IPS DF 6.9 (cell line): ENCODE results near the gene WDR3.

Experiments used
- DNase-seq: peaks from one replicate; pipeline ENCODE4 v3.0.0-alpha.2; 2013; ENCODE audit warnings: low read depth, low spot score
- H3K27ac ChIP-seq: one replicate; pipeline ENCODE4 v1.5.1; 2013; ENCODE audit warnings: low read length, control low read depth
- H3K27me3 ChIP-seq: 2 replicates; pipeline ENCODE4 v1.6.1; 2013; ENCODE audit warnings: mild to moderate bottlenecking, low read length; ENCODE audit not compliant: control insufficient read depth, insufficient read depth
- H3K36me3 ChIP-seq: 2 replicates; pipeline ENCODE4 v1.6.1; 2013; ENCODE audit warnings: low read length; ENCODE audit not compliant: control insufficient read depth, insufficient read depth
- H3K4me1 ChIP-seq: 2 replicates; pipeline ENCODE4 v1.6.1; 2013; ENCODE audit warnings: low read length; ENCODE audit not compliant: control insufficient read depth, insufficient read depth
- H3K4me3 ChIP-seq: 2 replicates; pipeline ENCODE4 v1.5.1; 2013; ENCODE audit warnings: mild to moderate bottlenecking, low read length
- H3K9me3 ChIP-seq: 2 replicates; pipeline ENCODE4 v1.6.1; 2013; ENCODE audit warnings: low read length, inconsistent platforms; ENCODE audit not compliant: control insufficient read depth, insufficient read depth
- WGBS: extraction: QIAGEN DNeasy Blood & Tissue Kit; methylation state at CpG from one replicate; pipeline ENCODE4 v1.1.7; 2013; ENCODE audit warnings: mixed read lengths, missing lambda C conversion rate; ENCODE audit not compliant: insufficient read length, insufficient coverage; 5-methylcytosine and 5-hydroxymethylcytosine counted together

WDR3 gene

GRCh38 chr1:117981455-117982192 lies 52.1 kb downstream of the WDR3 start:
- no peak overlapping the region for H3K27ac ChIP-seq
- DNase-seq = no peak
- H3K4me1 ChIP-seq = no peaks in the 10 kb centered on the region
- H3K27me3 ChIP-seq = no peaks in the 10 kb centered on the region
- no peak overlapping the region for H3K4me3 ChIP-seq
- no peaks in the 10 kb centered on the region for H3K9me3 ChIP-seq
- H3K36me3 ChIP-seq = no peaks in the 10 kb centered on the region
- WGBS = no CpG with 5 or more reads among the region's 5 CpGs

- Histone ChIP-seq H3K4me3 (no peak overlapping the region), H3K36me3 (no peaks in the 10 kb centered on the region), H3K9me3 (no peaks in the 10 kb centered on the region), H3K4me1 (no peaks in the 10 kb centered on the region), H3K27ac (no peak overlapping the region), H3K27me3 (no peaks in the 10 kb centered on the region)
- WGBS = no CpG with 5 or more reads among the region's 1 CpG
- no peak for DNase-seq
Measured at GRCh38 chr1:117985239-117985638, 55.7 kb downstream of the WDR3 start.

GRCh38 chr1:117985973-117986372 lies 56.4 kb downstream of the WDR3 start:
- DNase-seq = no peak
- Histone ChIP-seq H3K4me1 (no peaks in the 10 kb centered on the region), H3K27ac (no peak overlapping the region), H3K36me3 (no peaks in the 10 kb centered on the region), H3K4me3 (no peak overlapping the region), H3K27me3 (no peaks in the 10 kb centered on the region), H3K9me3 (no peaks in the 10 kb centered on the region)
- WGBS = no CpG with 5 or more reads among the region's 3 CpGs

- DNase-seq = no peak
- Histone ChIP-seq H3K36me3 (no peaks in the 10 kb centered on the region), H3K27me3 (no peaks in the 10 kb centered on the region), H3K27ac (no peak overlapping the region), H3K9me3 (no peaks in the 10 kb centered on the region), H3K4me3 (no peak overlapping the region), H3K4me1 (no peaks in the 10 kb centered on the region)
- WGBS = no CpG with 5 or more reads among the region's 5 CpGs
Measured at GRCh38 chr1:118004312-118004711, 74.8 kb downstream of the WDR3 start.

- H3K4me3 ChIP-seq = no peak overlapping the region
Measured at GRCh38 chr1:118007391-118007790, 77.9 kb downstream of the WDR3 start.

GRCh38 chr1:118008011-118008410 lies 78.5 kb downstream of the WDR3 start:
- no peak overlapping the region for H3K4me3 ChIP-seq
- no peak for DNase-seq
- no peaks in the 10 kb centered on the region for H3K9me3 ChIP-seq
- no peaks in the 10 kb centered on the region for H3K4me1 ChIP-seq
- no peaks in the 10 kb centered on the region for H3K27me3 ChIP-seq
- H3K27ac ChIP-seq = no peak overlapping the region
- H3K36me3 ChIP-seq = no peaks in the 10 kb centered on the region
- WGBS = no CpG with 5 or more reads among the region's 7 CpGs

More at GRCh38 chr1:118007391-118007790, 77.9 kb downstream of the WDR3 start:
- DNase-seq = no peak
- Histone ChIP-seq H3K27ac (no peak overlapping the region), H3K27me3 (no peaks in the 10 kb centered on the region), H3K36me3 (no peaks in the 10 kb centered on the region), H3K9me3 (no peaks in the 10 kb centered on the region), H3K4me1 (no peaks in the 10 kb centered on the region)
- WGBS = no CpG with 5 or more reads among the region's 2 CpGs

GRCh38 chr1:118012515-118013124 lies 83.1 kb downstream of the WDR3 start:
- Histone ChIP-seq H3K4me1 (no peaks in the 10 kb centered on the region), H3K9me3 (no peaks in the 10 kb centered on the region), H3K27ac (no peak overlapping the region), H3K36me3 (no peaks in the 10 kb centered on the region), H3K4me3 (no peak overlapping the region), H3K27me3 (no peaks in the 10 kb centered on the region)
- DNase-seq = no peak
- WGBS = no CpG with 5 or more reads among the region's 6 CpGs

- no peaks in the 10 kb centered on the region for H3K9me3 ChIP-seq
- H3K27me3 ChIP-seq = no peaks in the 10 kb centered on the region
- no peak for DNase-seq
- no peaks in the 10 kb centered on the region for H3K4me1 ChIP-seq
- no CpG with 5 or more reads among the region's 6 CpGs for WGBS
- no peak overlapping the region for H3K4me3 ChIP-seq
- no peak overlapping the region for H3K27ac ChIP-seq
- H3K36me3 ChIP-seq = no peaks in the 10 kb centered on the region
Measured at GRCh38 chr1:118013336-118013735, 83.8 kb downstream of the WDR3 start.

- no peak for DNase-seq
- no peak overlapping the region for H3K27ac ChIP-seq
Measured at GRCh38 chr1:118013938-118014337, 84.4 kb downstream of the WDR3 start.

More at GRCh38 chr1:118013938-118014337, 84.4 kb downstream of the WDR3 start:
- H3K36me3 ChIP-seq = no peaks in the 10 kb centered on the region
- no peak overlapping the region for H3K4me3 ChIP-seq
- no peaks in the 10 kb centered on the region for H3K9me3 ChIP-seq
- no peaks in the 10 kb centered on the region for H3K4me1 ChIP-seq
- no peaks in the 10 kb centered on the region for H3K27me3 ChIP-seq
